OCI-LY7 (cell line): ENCODE data around the gene GNAO1. TPM values are rescaled to one million over a fixed set of nuclear protein-coding genes. Genes with fewer than 3 reads are reported as not detected.

Experiments used
- BruUV-seq: library from RNA; stranded (reverse); fragments of 400-500 nt; replicated peaks from 2 replicates; lab custom pipeline; 2021; lab: Mats Ljungman, UMichigan
- CTCF ChIA-PET: fragments of 300-600 bp; sonication (Branson Sonifier 250); formaldehyde crosslinking; loops from one replicate; lab custom pipeline; 2022; ENCODE audit warnings: antibody characterized with exemption; ENCODE audit not compliant: unreplicated experiment; lab: Charles Lee
- POLR2A ChIA-PET: fragments of 300-600 bp; sonication (Branson Sonifier 250); formaldehyde crosslinking; loops from one replicate; lab custom pipeline; 2022; ENCODE audit warnings: antibody characterized with exemption; lab: Charles Lee
- DNase-seq: peaks from one replicate; pipeline ENCODE4 v3.0.0-alpha.2; 2015; ENCODE audit warnings: low spot score
- H2AFZ ChIP-seq: fragments of 200-600 bp; sonication (generic), shearing (Covaris generic); 2 replicates; pipeline ENCODE4 v1.6.1; 2014; ENCODE audit warnings: mild to moderate bottlenecking, antibody characterized with exemption, low read length, moderate library complexity
- H3K27ac ChIP-seq: fragments of 200-600 bp; sonication (generic); 2 replicates; pipeline ENCODE4 v1.5.1; 2014; ENCODE audit warnings: mixed run types, low read depth, mild to moderate bottlenecking, moderate library complexity, low read length, inconsistent platforms; ENCODE audit not compliant: poor library complexity, severe bottlenecking
- H3K36me3 ChIP-seq: fragments of 200-600 bp; sonication (generic); 2 replicates; pipeline ENCODE4 v1.6.1; 2014; ENCODE audit warnings: mild to moderate bottlenecking, antibody characterized with exemption, low read length, moderate library complexity, mixed read lengths; ENCODE audit not compliant: insufficient read depth
- H3K4me1 ChIP-seq: fragments of 200-600 bp; sonication (generic); 2 replicates; pipeline ENCODE4 v1.5.1; 2014; ENCODE audit warnings: mild to moderate bottlenecking, low read length; ENCODE audit not compliant: insufficient read depth, poor library complexity, severe bottlenecking
- H3K4me2 ChIP-seq: fragments of 200-600 bp; sonication (generic); 2 replicates; pipeline ENCODE4 v1.6.1; 2014; ENCODE audit warnings: mild to moderate bottlenecking, low read length
- H3K4me3 ChIP-seq: fragments of 200-600 bp; sonication (generic); 2 replicates; pipeline ENCODE4 v1.5.1; 2014; ENCODE audit warnings: mild to moderate bottlenecking, low read depth, low read length; ENCODE audit not compliant: poor library complexity, severe bottlenecking
- H3K79me2 ChIP-seq: fragments of 200-600 bp; sonication (generic); 2 replicates; pipeline ENCODE4 v1.6.1; 2016; ENCODE audit warnings: low read depth, mild to moderate bottlenecking, low read length, moderate library complexity, mixed read lengths; ENCODE audit not compliant: insufficient read depth
- H3K9me2 ChIP-seq: fragments of 200-600 bp; sonication (generic); 2 replicates; pipeline ENCODE4 v1.6.1; 2016; ENCODE audit warnings: mild to moderate bottlenecking, low read length, mixed read lengths; ENCODE audit not compliant: insufficient read depth
- H3K9me3 ChIP-seq: fragments of 200-600 bp; sonication (generic); 2 replicates; pipeline ENCODE4 v1.6.1; 2014; ENCODE audit warnings: mild to moderate bottlenecking, mixed run types, low read length, mixed read lengths
- H4K20me1 ChIP-seq: fragments of 200-600 bp; sonication (generic); 2 replicates; pipeline ENCODE4 v1.6.1; 2014; ENCODE audit warnings: mild to moderate bottlenecking, antibody characterized with exemption, low read length, moderate library complexity, mixed read lengths; ENCODE audit not compliant: insufficient read depth
- EZH2phosphoT487 ChIP-seq: fragments of 200-600 bp; sonication (generic); IDR thresholded peaks from 2 replicates; pipeline ENCODE4 v1.6.1; 2018; ENCODE audit warnings: low read depth, borderline replicate concordance, mild to moderate bottlenecking, mixed run types, antibody characterized with exemption, low read length, moderate library complexity, mixed read lengths
- intact Hi-C: fragments of 100-400 bp; cut with micrococcal nuclease; formaldehyde crosslinking; loops from one replicate; pipeline ENCODE4 v1.10.0; 2022; ENCODE audit not compliant: unreplicated experiment
- total RNA-seq, 2 experiments: library from RNA; depleted of rRNA in 1 of 2; stranded (reverse); fragments of >200 nt in 1 of 2; shearing (Covaris generic) in 1 of 2; gene quantifications; 2 replicates each; pipeline ENCODE4 v1.2.3, GENCODE V29; 2014 to 2022
- TF ChIP-seq, protein P1 (sequence below): fragments of 200-600 bp; sonication (generic); conservative IDR thresholded peaks from 2 replicates; pipeline ENCODE4 v1.5.1; 2014; ENCODE audit warnings: mild to moderate bottlenecking, antibody characterized with exemption, low read length, moderate library complexity, mixed read lengths

The GNAO1 gene
- total RNA-seq, 2 experiments from 2014 or later: not detected

DNA sequence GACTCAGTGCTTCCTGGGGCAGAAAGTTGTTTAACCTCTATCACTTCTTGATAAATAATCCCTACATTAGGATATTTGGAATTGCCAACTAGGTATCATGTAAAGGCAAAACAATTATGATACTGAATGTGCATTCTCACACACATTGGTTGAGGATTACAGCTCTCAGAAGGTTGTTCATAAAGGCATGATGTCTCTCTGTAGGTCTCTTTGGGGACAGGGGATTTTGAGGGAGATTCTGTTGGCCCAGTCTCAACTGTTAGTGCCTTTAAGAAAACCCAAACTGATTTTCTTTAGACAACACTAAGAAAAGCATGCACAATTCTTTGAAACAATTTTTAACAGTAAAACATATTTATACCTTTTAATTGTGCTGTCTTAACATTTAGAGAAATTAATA lies 56.5 kb downstream of the GNAO1 start:
- Histone ChIP-seq H3K4me1 (no peaks in the 10 kb centered on the region), H3K4me3 (no peak overlapping the region), H4K20me1 (no peaks in the 10 kb centered on the region), H3K9me2 (no peaks in the 10 kb centered on the region), H3K27ac (no peak overlapping the region), H3K36me3 (no peaks in the 10 kb centered on the region), H3K9me3 (no peaks in the 10 kb centered on the region), H2AFZ (no peak overlapping the region), H3K79me2 (no peaks in the 10 kb centered on the region), H3K4me2 (no peak overlapping the region)
- CTCF ChIA-PET: no interaction called here
- BruUV-seq: no TSS peak
- POLR2A ChIA-PET: no interaction called here
- no peak for DNase-seq
- TF ChIP-seq EZH2phosphoT487: no peak
- TF ChIP-seq, protein P1, sequence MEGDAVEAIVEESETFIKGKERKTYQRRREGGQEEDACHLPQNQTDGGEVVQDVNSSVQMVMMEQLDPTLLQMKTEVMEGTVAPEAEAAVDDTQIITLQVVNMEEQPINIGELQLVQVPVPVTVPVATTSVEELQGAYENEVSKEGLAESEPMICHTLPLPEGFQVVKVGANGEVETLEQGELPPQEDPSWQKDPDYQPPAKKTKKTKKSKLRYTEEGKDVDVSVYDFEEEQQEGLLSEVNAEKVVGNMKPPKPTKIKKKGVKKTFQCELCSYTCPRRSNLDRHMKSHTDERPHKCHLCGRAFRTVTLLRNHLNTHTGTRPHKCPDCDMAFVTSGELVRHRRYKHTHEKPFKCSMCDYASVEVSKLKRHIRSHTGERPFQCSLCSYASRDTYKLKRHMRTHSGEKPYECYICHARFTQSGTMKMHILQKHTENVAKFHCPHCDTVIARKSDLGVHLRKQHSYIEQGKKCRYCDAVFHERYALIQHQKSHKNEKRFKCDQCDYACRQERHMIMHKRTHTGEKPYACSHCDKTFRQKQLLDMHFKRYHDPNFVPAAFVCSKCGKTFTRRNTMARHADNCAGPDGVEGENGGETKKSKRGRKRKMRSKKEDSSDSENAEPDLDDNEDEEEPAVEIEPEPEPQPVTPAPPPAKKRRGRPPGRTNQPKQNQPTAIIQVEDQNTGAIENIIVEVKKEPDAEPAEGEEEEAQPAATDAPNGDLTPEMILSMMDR: no peak
- intact Hi-C loops: no loop called here

DNA sequence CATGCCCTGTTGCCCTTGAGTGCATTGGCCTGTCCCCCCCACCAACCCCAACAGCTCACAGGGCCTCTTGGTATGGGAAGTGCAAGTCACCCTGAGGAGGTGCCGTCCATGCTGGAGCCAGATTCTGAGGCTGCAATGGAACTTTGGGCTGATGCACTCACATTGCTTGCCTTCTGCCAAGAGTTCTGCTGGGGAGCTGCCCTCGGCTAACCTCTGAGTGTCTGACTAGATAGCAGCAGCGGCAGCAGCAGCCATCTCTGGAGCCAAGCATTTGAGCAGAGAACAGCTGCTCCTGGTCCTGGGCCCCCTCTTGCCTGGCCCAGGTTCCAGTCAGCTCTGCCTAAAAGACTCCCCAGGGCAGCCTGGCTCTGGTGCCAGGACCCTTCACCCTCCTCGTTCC lies 61.5 kb downstream of the GNAO1 start:
- Histone ChIP-seq H3K9me2 (no peaks in the 10 kb centered on the region), H4K20me1 (no peaks in the 10 kb centered on the region), H3K4me1 (no peaks in the 10 kb centered on the region), H2AFZ (no peak overlapping the region), H3K9me3 (no peaks in the 10 kb centered on the region), H3K4me2 (no peak overlapping the region), H3K79me2 (no peaks in the 10 kb centered on the region), H3K36me3 (no peaks in the 10 kb centered on the region), H3K4me3 (no peak overlapping the region), H3K27ac (no peak overlapping the region)
- CTCF ChIA-PET: no interaction called here
- no TSS peak for BruUV-seq
- POLR2A ChIA-PET: no interaction called here
- no peak for TF ChIP-seq EZH2phosphoT487
- TF ChIP-seq, protein P1: no peak
- intact Hi-C loops: no loop called here
- no peak for DNase-seq

DNA sequence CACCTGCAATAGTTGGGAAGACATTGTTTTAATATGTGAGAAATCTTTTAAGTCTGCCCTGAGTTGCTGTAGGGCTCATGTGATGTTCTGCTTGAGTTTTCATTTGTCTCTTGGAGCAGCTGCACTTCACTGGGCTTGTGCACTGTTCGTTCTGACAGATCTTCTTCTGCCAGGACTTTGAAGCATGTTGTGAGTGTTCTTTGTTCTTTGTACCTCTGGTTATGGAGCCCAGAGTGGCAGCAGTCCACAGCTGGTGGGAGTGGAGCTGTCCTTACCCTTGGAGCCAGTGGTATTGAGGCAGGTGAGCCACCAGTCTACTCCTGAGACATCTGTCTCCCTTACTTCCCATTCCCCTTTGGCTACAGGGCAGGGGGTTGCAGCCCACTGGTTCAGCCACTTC lies 64.6 kb downstream of the GNAO1 start:
- H3K4me1 ChIP-seq: no peaks in the 10 kb centered on the region
- no peaks in the 10 kb centered on the region for H3K79me2 ChIP-seq
- H3K4me2 ChIP-seq: no peak overlapping the region
- intact Hi-C loops: no loop called here
- no peak overlapping the region for H3K4me3 ChIP-seq
- POLR2A ChIA-PET: no interaction called here
- H3K9me2 ChIP-seq: no peaks in the 10 kb centered on the region
- H4K20me1 ChIP-seq: no peaks in the 10 kb centered on the region
- H2AFZ ChIP-seq: no peak overlapping the region
- TF ChIP-seq EZH2phosphoT487: no peak
- TF ChIP-seq, protein P1: no peak
- CTCF ChIA-PET: no interaction called here
- H3K9me3 ChIP-seq: no peaks in the 10 kb centered on the region
- no TSS peak for BruUV-seq
- H3K36me3 ChIP-seq: no peaks in the 10 kb centered on the region
- no peak overlapping the region for H3K27ac ChIP-seq
- no peak for DNase-seq
